Activated CD4-positive, alpha-beta T cell treated with anti-CD3 and anti-CD28 coated beads, Interleukin-2, amount 50 U/mL, for 16 hours (primary cell): ENCODE results near the gene TTC16.

Source experiments
- DNase-seq: peaks from one replicate; pipeline ENCODE4 v3.0.0-alpha.2; 2020

TTC16 gene

GRCh38 chr9:127715470-127716337 is at the start of gene TTC16, which contains the start of gene PTRH1:
TSS of gene TTC16 (plus strand) at chr9:127716079. CDS start at chr9:127716146, 67 bp downstream.
TSS of gene PTRH1 (minus strand) at chr9:127715663. CDS start at chr9:127715639, 24 bp downstream.
- DNase-seq: peak; percentile 96

DNA sequence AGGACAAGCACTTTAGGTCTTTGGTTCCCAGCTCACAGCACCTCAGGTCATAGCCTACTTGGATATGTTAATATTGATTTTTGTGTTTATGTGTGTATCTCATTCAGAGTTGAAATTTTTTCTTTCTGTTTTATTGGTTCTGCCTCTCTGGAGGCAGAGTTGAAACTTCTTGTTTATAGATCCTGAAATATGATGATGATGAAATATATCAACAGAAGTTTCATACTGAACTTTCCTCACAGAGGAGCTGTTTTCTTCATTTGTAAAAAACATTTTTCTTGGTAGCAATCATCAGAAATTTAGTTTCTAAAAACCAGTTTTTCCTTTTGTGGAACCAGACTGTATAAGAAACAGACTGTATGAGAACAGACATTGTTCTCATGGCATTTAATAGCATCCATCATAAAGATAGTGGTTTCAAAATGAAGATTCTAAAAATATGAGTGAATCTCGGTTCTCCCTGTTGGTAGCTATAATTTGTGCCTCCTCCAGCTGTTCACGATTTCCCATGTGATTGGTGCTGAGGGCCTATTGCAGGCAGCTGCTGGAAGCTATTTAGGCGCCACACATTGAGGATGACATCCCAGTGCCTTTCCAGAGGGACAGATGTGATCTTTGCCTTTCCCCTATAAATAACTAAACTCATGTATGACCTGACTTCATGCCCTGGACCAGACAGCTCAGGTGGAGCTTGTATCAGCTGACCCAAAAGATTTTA is 48.6 kb upstream of the TTC16 start:
- no peak for DNase-seq

GRCh38 chr9:127667906-127668305 is 48.0 kb upstream of the TTC16 start:
- DNase-seq: no peak

DNA sequence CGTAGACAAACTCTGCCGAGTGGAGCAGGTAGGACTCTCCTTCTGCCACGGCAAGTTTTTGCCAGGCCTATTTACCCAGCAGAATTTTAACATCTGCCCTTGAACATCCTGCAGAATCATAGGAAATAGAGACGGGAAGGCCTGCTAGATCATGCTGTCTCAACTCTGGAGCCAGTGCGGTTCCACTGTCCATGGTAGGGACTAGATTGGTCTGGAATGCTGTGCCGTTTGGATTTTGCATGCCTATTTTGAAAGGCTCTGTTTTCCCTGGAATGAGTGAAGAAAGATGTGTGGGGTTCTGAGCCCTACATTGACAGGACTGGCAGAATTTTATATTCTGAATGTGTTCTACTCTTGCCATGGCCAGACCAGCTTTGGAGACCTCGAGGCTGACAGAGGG is 42.6 kb upstream of the TTC16 start:
- DNase-seq: no peak

- no peak for DNase-seq
Observed at GRCh38 chr9:127676638-127677037, 39.2 kb upstream of the TTC16 start.

- DNase-seq: no peak
Observed at GRCh38 chr9:127679506-127679905, 36.4 kb upstream of the TTC16 start.

DNA sequence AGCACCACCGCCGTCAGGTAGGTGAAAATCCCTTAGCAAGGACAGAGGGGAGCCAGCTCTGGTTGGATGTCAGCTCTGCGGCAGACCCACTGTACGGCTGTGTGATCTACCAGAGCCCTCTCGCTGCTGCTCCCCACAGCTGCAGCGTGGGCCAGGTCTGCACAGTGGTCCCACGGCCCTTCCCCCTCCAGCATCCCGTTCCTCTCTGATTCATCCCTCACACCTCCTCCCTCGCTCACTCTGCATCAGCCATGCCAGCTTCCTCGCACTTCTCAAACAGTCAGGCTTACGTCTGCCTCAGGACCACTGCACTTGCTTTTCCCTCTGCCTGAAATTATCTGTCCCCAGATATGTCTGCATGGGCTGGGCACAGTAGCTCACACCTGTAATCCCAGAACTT is 35.7 kb upstream of the TTC16 start:
- DNase-seq: no peak

DNA sequence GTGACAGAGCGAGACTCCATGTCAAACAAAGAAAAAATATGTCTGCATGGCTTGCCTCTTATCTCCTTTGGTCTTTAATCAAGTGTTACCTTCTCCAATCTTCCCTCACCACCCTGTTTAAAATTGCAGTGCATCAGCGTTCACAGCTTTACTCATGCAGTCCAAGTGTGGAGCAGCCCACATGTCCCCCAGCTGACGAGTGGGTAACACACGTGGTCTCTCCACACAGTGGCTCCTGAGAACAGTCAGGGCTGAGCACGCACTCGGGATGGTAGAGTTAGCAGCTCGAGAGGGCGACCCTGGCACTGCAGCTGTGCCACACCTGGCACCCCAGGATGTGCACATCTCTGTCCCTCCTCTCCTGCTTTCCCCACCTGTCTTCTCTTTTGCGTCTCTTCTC is 35.0 kb upstream of the TTC16 start:
- DNase-seq: no peak

GRCh38 chr9:127682351-127683136 is 33.3 kb upstream of the TTC16 start:
- DNase-seq: no peak

GRCh38 chr9:127683723-127684122 is 32.2 kb upstream of the TTC16 start:
- DNase-seq: no peak

GRCh38 chr9:127684576-127684975 is 31.3 kb upstream of the TTC16 start:
- no peak for DNase-seq

DNA sequence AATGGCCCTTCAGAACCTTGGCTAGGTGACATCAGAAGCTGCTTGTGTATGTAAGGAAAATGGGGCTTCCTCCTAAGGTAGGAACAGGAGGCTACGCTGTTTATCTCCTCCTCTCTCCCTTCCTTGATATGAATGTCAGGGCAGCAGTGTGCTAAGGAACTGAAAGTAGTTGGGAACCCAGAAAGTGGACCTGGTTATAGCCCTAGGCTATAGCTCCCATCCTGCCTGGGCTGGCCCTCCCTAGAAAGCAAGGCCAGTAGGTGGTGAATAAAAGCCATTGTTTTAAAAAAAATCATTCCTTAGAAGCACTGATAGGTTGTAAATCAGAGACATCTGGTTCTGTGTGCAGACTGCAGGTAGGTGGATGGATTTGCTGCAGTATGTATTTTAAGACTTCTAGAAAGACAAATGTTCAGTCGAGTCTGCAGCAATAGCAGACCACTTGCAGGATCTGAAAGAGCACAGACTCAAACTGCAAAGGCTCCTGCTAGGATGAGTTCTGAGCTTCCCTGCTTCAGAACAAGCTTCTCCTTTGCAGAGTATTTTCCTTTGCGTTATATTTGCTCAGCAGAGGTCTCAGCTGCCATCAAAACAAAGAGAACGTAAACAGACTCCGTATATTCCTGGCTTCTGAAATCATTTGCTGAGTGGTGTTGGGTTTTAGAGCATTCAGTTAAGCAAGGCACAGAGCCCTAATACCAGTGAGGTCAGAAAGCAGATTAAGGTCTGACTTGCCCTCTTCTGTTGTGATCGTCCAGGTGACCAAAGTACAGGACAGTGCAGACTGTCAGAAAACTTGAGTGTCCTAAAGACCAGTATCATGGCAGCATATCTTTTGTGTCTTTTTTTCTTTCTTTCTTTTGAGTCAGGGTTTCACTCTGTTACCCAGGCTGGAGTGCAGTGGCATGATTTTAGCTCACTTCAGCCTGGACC is 29.2 kb upstream of the TTC16 start:
- no peak for DNase-seq

GRCh38 chr9:127689329-127690000 is 26.4 kb upstream of the TTC16 start:
- DNase-seq: no peak

GRCh38 chr9:127690735-127691134 is 25.1 kb upstream of the TTC16 start:
- no peak for DNase-seq

DNA sequence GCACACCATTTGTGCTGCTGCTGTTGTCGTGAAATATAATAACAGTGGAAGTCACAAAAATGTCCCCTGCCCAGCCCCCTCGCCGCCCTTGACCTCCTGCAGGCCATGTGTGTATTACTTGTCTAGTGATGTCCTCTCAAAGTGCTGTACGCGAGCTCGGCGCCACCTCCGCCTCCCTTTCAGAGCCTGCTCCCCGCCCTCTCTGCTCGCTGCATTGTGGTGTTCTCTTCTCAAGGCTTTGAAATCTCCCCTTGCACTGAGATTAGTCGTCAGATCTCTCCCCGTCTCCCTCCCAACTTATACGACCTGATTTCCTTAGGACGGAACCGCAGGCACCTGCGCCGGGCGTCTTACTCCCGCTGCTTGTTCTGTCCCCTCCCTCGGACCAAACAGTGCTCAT is 23.8 kb upstream of the TTC16 start:
- no peak for DNase-seq

- DNase-seq: no peak
Observed at GRCh38 chr9:127693143-127693542, 22.7 kb upstream of the TTC16 start.

DNA sequence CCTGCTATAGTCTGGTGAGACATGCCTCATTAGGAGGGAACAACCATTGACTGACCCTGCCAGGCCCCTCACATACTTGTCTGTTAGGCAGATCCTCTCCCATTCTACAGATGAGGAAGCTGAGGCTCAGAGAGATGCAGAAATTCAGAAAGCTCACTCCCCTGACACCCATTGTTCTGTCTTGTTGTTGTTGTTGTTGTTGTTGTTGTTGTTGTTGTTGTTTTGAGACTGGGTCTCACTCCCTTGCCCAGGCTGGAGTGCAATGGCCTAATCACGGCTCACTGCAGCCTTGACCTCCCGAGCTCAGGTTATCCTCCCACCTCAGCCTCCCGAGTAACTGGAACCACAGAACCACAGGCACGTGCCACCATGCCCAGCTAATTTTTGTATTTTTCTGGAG is 22.2 kb upstream of the TTC16 start:
- no peak for DNase-seq

DNA sequence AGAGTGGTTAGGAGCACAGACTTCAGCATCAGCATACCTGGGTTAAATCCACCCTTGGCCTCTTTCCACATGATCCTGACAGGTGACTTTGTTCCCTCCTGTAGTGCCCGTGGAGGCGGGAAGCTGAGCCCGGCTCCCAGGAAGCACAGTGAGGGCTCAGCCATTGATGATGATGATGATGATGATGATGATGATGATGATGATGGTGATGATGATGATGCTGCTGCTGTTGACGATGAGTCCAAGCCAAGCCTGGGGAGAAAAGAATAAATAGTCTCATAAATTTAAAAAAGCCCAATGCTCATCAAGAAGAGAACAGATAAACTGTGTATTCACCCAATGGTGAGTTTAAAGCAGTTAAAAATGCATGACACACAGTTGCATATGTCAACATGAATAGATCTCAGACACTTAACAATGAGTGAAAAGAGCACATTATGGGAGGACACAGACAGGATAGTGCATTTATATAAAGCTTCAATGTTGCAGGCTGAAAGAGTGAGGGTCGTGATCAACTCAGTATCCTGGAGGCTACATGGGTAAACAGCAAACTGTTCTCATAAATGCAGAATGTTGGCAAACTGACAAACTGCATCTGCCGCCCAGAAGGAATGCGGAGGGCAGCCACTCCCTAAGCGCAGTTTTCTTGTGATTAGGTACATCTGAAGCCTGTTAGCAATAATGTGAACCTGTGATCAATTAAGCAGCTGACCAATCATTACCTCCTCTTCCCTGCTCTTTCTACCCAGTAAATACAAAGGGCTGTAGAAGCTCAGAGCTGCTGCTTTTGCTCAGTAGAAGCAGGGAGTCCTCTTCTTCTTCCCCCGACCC is 20.8 kb upstream of the TTC16 start:
- DNase-seq: no peak

GRCh38 chr9:127697575-127697974 is 18.3 kb upstream of the TTC16 start:
- no peak for DNase-seq

DNA sequence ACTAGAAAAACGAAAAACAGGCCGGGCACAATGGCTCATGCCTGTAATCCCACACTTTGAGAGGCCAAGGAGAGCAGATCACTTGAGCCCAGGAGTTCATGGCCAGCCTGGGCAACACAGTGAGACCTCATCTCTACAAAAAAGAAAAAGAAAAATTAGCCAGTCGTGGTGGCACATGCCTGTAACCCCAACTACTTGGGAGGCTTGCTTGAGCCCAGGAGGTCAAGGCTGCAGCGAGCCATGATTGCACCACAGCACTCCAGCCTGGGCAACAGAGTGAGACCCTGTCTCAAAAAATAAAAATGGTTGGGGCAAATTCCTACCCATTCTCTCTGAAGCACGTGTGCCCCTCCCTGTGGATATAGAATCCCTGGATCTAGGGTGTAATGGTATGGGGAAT is 17.5 kb upstream of the TTC16 start:
- DNase-seq: no peak
